GM06990 (cell line): ENCODE data around the gene AP1B1.

Experiments used
- DNase-seq: peaks from one replicate; pipeline ENCODE4 v3.0.0-alpha.2; 2011; ENCODE audit not compliant: insufficient read length; ENCODE audit errors: extremely low read depth
- H3K27me3 ChIP-seq: replicated peaks from 2 replicates; pipeline ENCODE4 v1.6.0; 2011; ENCODE audit warnings: low read length; ENCODE audit not compliant: control insufficient read depth, insufficient read depth
- H3K36me3 ChIP-seq: 2 replicates; pipeline ENCODE4 v1.5.1; 2011; ENCODE audit warnings: low read length; ENCODE audit not compliant: control insufficient read depth, insufficient read depth
- H3K4me3 ChIP-seq: replicated peaks from 2 replicates; pipeline ENCODE4 v1.5.1; 2011; ENCODE audit warnings: low read depth, mild to moderate bottlenecking, control low read depth, low read length
- CTCF ChIP-seq: IDR thresholded peaks from 2 replicates; pipeline ENCODE4 v1.5.1; 2011; ENCODE audit warnings: low read length, control low read depth, mild to moderate bottlenecking, inconsistent platforms; ENCODE audit not compliant: insufficient read depth, poor library complexity, severe bottlenecking

The AP1B1 gene

GRCh38 chr22:29328566-29329500, 59.5 kb downstream of the AP1B1 start:
- H3K27me3 ChIP-seq, result no peaks in the 10 kb centered on the region
- no peak for TF ChIP-seq CTCF
- peaks cover 58% of the 10 kb centered on the region for H3K36me3 ChIP-seq
- H3K4me3 ChIP-seq, result no peak overlapping the region
- no peak for DNase-seq

- H3K4me3 ChIP-seq, result no peak overlapping the region
- no peak for TF ChIP-seq CTCF
- no peaks in the 10 kb centered on the region for H3K27me3 ChIP-seq
- H3K36me3 ChIP-seq, result peaks cover 53% of the 10 kb centered on the region
- DNase-seq, result no peak
Measured at GRCh38 chr22:29328055-29328454, 60.3 kb downstream of the AP1B1 start.

GRCh38 chr22:29327089-29327764, 61.1 kb downstream of the AP1B1 start:
- no peak for TF ChIP-seq CTCF
- Histone ChIP-seq H3K27me3 (no peaks in the 10 kb centered on the region), H3K36me3 (peaks cover 46% of the 10 kb centered on the region), H3K4me3 (no peak overlapping the region)
- no peak for DNase-seq

GRCh38 chr22:29326481-29326880, 61.9 kb downstream of the AP1B1 start:
- H3K36me3 ChIP-seq, result peaks cover 44% of the 10 kb centered on the region
- DNase-seq, result no peak
- H3K27me3 ChIP-seq, result no peaks in the 10 kb centered on the region
- no peak overlapping the region for H3K4me3 ChIP-seq
- no peak for TF ChIP-seq CTCF

GRCh38 chr22:29325785-29326315, 62.5 kb downstream of the AP1B1 start:
- Histone ChIP-seq H3K36me3 (peaks cover 39% of the 10 kb centered on the region), H3K27me3 (no peaks in the 10 kb centered on the region), H3K4me3 (no peak overlapping the region)
- no peak for TF ChIP-seq CTCF
- no peak for DNase-seq
